Skeletal muscle cell (primary cell): Measurements from ENCODE around the gene CCDC85B.

ENCODE experiments used
- DNase-seq: peaks from one replicate; pipeline ENCODE4 v3.0.0-alpha.2; 2010; ENCODE audit warnings: low read depth
- H3K4me3 ChIP-seq: 2 replicates; pipeline ENCODE4 v1.5.1; 2011; ENCODE audit warnings: low read depth, mild to moderate bottlenecking, control low read depth, low read length, moderate library complexity

The CCDC85B gene

GRCh38 chr11:65866509-65867283 is 23.8 kb upstream of the CCDC85B start:
- DNase-seq, result no peak
- H3K4me3 ChIP-seq, result no peak overlapping the region

DNA sequence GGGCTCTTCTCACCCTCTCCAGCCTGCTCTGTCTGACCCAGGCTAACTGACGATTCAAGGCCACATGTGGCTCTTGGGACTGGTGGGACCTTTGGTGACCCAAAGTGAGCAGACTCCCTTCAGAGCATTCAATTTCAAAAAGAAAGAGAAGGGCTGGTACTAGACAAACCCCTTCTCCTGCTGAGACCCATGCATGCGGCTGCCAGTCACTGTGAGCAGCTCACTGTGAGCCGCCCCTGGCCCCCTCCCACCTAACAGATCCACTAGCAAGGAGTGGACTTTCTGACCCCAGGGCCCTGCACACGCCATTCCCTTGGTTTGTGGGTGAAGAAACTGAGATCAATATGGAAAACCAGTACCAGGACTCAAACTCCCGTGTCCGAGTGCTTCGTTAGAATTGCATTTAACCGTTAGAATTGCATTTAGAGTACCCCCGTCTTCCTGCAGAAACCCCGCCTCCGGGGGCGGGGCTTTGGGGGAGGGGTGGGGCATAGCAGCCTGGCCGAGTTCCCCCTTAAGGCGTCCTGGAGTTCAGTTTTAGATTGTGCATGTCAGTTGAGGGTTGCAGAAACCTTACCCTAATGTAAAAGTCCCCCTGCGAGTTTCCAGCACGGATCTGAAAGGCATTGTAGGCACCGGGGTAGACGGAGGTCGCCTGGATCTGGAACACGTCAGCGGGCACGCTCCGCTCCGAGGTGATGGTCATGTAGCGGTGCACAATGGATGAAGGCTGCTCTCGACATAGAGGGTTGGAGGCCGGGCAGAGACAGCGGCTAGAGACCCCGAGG is 23.0 kb upstream of the CCDC85B start:
- H3K4me3 ChIP-seq, result no peak overlapping the region
- DNase-seq, result no peak

GRCh38 chr11:65868076-65868667 is 22.3 kb upstream of the CCDC85B start:
- H3K4me3 ChIP-seq, result no peak overlapping the region
- no peak for DNase-seq

GRCh38 chr11:65868907-65869306 is 21.6 kb upstream of the CCDC85B start:
- no peak for DNase-seq
- no peak overlapping the region for H3K4me3 ChIP-seq

GRCh38 chr11:65869643-65870306 is 20.7 kb upstream of the CCDC85B start:
- no peak for DNase-seq
- no peak overlapping the region for H3K4me3 ChIP-seq

DNA sequence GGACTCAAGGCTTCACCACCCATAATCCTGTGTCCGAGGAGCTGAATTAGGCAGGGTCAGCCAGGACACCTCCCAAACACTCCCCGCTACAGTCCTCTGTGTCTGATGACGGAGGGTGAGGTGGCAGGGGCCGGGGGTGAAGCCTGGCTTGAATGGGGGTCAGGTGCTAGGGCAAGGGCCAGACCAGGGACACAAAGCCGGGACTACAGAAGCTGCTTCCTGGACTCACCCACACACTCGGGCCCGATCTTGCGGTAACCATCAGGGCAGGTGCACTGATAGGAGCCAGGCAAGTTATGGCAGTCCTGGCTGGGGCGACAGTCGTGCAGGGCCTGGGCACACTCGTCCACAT is 20.2 kb upstream of the CCDC85B start:
- H3K4me3 ChIP-seq, result no peak overlapping the region
- no peak for DNase-seq

GRCh38 chr11:65870706-65871681 is 19.5 kb upstream of the CCDC85B start:
- H3K4me3 ChIP-seq, result peak overlapping the region; percentile 69
- DNase-seq, result no peak

- H3K4me3 ChIP-seq, result peak overlapping the region; percentile 69
- DNase-seq, result no peak
Observed at GRCh38 chr11:65871811-65872548, 18.5 kb upstream of the CCDC85B start.

- H3K4me3 ChIP-seq, result peak within 1 kb of the TSS; percentile 69
- DNase-seq, result no peak
Observed at GRCh38 chr11:65872586-65873317, 17.7 kb upstream of the CCDC85B start, which contains the start of gene EFEMP2. TSS of gene EFEMP2 (minus strand) at chr11:65872800. CDS start at chr11:65872354, 446 bp downstream.

DNA sequence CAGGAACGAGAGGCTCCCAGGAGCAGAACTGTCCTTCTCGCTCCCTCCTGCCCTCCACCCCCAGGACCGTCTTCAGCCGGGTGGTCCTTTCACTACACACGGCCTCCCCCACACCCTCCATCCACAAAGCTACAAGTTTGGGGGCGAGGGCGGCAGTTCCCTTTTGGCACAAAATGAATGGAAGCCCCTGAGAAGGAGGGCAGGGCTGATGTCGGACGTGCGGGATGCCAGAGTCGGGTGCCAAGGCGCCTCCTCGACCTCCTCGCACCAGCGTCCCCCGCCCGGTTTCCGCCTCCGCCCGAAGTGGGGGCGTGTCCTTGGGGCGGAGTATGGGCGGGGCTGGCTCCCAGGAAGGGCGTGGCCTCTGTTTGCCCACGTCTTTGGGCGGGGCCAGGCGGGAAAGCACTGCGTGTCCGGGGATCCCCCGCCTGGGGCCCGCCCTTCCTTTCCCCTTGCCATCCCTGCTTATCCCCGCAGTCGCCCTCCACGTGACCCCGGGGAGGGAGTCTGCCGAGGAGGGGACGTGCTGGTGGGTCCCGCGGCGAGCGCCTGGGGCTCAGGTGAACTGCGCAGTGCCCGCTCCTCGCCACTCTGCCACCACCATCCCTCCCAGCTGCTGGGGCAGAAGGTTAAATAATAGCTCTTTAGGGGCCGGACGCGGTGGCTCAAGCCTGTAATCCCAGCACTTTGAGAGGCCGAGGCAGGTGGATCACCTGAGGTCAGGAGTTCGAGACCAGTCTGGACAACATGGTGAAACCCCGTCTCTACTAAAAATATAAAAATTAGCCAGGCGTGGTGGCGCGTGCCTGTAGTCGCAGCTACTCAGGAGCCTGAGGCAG is 16.9 kb upstream of the CCDC85B start:
- peak; percentile 74 for DNase-seq
- H3K4me3 ChIP-seq, result peak overlapping the region; percentile 69

DNA sequence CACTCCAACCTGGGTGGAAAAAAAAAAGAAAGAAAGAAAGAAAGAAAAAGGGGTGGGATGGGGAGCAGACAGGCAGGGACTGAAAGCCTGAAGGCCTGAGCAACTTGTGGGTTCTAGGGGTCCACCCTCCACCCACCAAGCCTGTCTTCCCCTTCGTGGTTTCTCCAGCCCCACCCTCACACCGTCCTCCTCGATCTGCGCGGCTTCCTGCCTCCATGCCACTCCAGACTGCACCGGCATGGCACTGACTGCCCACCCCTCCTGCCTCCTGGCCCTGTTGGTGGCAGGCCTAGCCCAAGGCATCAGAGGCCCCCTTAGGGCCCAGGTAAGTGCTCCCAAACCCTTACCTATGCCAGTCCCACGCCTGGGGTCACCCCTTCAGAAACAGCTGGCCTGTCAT is 10.9 kb upstream of the CCDC85B start, which contains the start of gene CTSW:
TSS of gene CTSW (plus strand) at position 221 of the 400 bp plus-strand sequence. CDS start at position 239, 18 bp downstream.
- no peak for DNase-seq
- no peak within 1 kb of the TSS for H3K4me3 ChIP-seq

DNA sequence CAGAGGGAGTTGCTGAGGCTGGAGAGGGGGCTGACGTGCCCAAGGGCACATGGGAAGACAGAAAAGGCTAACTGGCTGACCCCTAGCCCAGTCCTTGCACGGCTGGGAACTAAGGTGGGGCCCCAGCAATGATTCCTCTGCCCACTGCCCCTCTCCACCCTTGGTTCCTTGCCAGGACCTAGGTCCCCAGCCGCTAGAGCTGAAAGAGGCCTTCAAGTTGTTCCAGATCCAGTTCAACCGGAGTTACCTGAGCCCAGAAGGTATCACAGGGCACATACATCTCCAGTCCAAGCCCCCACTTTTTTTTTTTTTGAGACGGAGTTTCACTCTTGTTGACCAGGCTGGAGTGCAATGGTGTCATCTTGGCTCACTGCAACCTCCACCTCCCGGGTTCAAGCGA is 10.4 kb upstream of the CCDC85B start:
- H3K4me3 ChIP-seq, result no peak overlapping the region

GRCh38 chr11:65880844-65881421 is 9.5 kb upstream of the CCDC85B start:
- no peak for DNase-seq
- H3K4me3 ChIP-seq, result no peak overlapping the region

More for the DNA sequence above, 10.4 kb upstream of the CCDC85B start:
- DNase-seq, result no peak

DNA sequence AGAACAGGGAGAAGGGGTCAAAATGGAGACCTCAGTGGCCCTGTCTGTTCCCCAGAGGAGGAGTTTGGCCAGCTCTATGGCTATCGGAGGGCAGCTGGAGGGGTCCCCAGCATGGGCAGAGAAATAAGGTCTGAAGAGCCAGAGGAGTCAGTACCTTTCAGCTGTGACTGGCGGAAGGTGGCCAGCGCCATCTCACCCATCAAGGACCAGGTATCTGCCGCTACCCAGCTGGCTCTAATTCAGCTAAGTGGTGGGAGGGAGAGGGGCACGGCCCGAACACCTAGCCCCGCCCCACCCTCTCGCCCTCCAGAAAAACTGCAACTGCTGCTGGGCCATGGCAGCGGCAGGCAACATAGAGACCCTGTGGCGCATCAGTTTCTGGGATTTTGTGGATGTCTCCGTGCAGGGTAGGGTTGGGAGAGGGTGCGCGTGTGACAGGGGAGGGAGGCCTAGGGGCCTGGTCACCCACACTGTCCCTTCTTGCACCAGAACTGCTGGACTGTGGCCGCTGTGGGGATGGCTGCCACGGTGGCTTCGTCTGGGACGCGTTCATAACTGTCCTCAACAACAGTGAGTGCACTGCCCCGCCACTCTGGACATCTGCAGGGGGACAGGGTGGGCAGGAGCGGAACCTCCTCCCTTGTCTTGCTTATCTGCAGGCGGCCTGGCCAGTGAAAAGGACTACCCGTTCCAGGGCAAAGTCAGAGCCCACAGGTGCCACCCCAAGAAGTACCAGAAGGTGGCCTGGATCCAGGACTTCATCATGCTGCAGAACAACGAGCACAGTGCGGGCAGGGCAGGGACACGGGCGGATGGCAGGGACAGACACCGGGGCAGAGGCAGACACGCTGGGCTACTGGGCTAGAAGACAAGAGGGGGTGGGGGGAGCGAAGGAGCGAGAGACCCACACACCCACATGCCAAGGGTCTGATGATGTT is 8.1 kb upstream of the CCDC85B start:
- H3K4me3 ChIP-seq, result no peak overlapping the region
- no peak for DNase-seq

- H3K4me3 ChIP-seq, result no peak overlapping the region
- no peak for DNase-seq
Observed at GRCh38 chr11:65883058-65883761, 7.3 kb upstream of the CCDC85B start.
